K562 (cell line): ENCODE data around the gene TBC1D20. TPM values are rescaled to one million over a fixed set of nuclear protein-coding genes. Genes with fewer than 3 reads are reported as not detected.

Experiments used
- ATF1 ChIP-seq, 2 experiments: fragments of 450-650 bp in 1 of 2; IDR thresholded peaks; 2 replicates each; pipeline ENCODE4 v1.6.1; 2016; ENCODE audit warnings: missing compliant biosample characterization in 1 of 2, missing genetic modification characterization in 1 of 2
- ELF4 ChIP-seq: fragments of 450-650 bp; formaldehyde crosslinking; IDR thresholded peaks from 2 replicates; pipeline ENCODE4 v1.4.0; 2022; ENCODE audit warnings: missing genetic modification characterization
- HDAC1 ChIP-seq, 2 experiments: fragments of 450-650 bp; IDR thresholded peaks; 2 replicates each; pipeline ENCODE4 v1.6.1; 2016 to 2017; ENCODE audit warnings: inconsistent platforms in 1 of 2, mild to moderate bottlenecking in 1 of 2, moderate library complexity in 1 of 2
- KLF10 ChIP-seq: fragments of 250-450 bp; sonication (Bioruptor Pico); IDR thresholded peaks from 2 replicates; pipeline ENCODE4 v1.6.1; 2021; ENCODE audit warnings: matching md5 sums
- NR1H2 ChIP-seq: sonication (generic); formaldehyde crosslinking; IDR thresholded peaks from 2 replicates; pipeline ENCODE4 v1.4.0; 2020; ENCODE audit warnings: mild to moderate bottlenecking, missing genetic modification reagents
- PCBP1 ChIP-seq: fragments of 200-400 bp; formaldehyde crosslinking; IDR thresholded peaks from 2 replicates; pipeline ENCODE4 v1.6.1; 2018; ENCODE audit warnings: mild to moderate bottlenecking, low read depth, low read length; ENCODE audit not compliant: poor library complexity, severe bottlenecking
- RBM15 ChIP-seq: fragments of 200-400 bp; formaldehyde crosslinking; IDR thresholded peaks from 2 replicates; pipeline ENCODE4 v1.6.1; 2018; ENCODE audit warnings: mild to moderate bottlenecking, low read length, moderate library complexity; ENCODE audit not compliant: insufficient read depth
- SAFB ChIP-seq: fragments of 200-400 bp; formaldehyde crosslinking; IDR thresholded peaks from 2 replicates; pipeline ENCODE4 v1.6.1; 2017; ENCODE audit warnings: low read depth, low read length, borderline replicate concordance
- SMARCC2 ChIP-seq: fragments of 450-650 bp; IDR thresholded peaks from 2 replicates; pipeline ENCODE4 v1.6.1; 2017; ENCODE audit warnings: antibody characterized with exemption, moderate library complexity, mild to moderate bottlenecking, low read depth
- SNIP1 ChIP-seq: fragments of 450-650 bp; IDR thresholded peaks from 2 replicates; pipeline ENCODE4 v1.7.1; 2017; ENCODE audit warnings: low read depth, mild to moderate bottlenecking
- ZZZ3 ChIP-seq: fragments of 450-650 bp; IDR thresholded peaks from 2 replicates; pipeline ENCODE4 v1.6.1; 2016; ENCODE audit warnings: antibody characterized with exemption, mild to moderate bottlenecking, moderate library complexity
- polyA plus RNA-seq, 8 experiments: library from polyadenylated mRNA; depleted of rRNA in 4 of 8; stranded (reverse) in 5 of 8; unstranded in 3 of 8; fragments of >200 nt; fragmentation: Nextera tagmentation in 2 of 8; fragmentation: Illumina TruSeq in 1 of 8; extraction: Ambion mirVana in 2 of 8; extraction: Trizol in 1 of 8; gene quantifications; 2 replicates each; pipeline versions ENCODE4 v1.2.1 to v1.2.3, GENCODE V29; 2011 to 2014; ENCODE audit warnings: inconsistent platforms in 1 of 8, missing spikeins in 1 of 8
- total RNA-seq, 7 experiments: library from RNA; depleted of rRNA in 6 of 7; stranded (reverse); fragments of >200 nt in 6 of 7; fragmentation: Illumina TruSeq in 2 of 7; extraction: Trizol in 2 of 7; gene quantifications; 2 replicates each; pipeline versions ENCODE4 v1.2.1 to v1.2.3, GENCODE V29; 2011 to 2021; ENCODE audit warnings: low replicate concordance in 1 of 7
- TF ChIP-seq, protein P1 (sequence below): fragments of 450-650 bp; formaldehyde crosslinking; IDR thresholded peaks from 2 replicates; pipeline ENCODE4 v1.4.0; 2020; ENCODE audit warnings: mild to moderate bottlenecking, moderate library complexity
- TF ChIP-seq, protein P2 (sequence below): sonication (generic); formaldehyde crosslinking; IDR thresholded peaks from 2 replicates; pipeline ENCODE4 v1.8.0; 2022; ENCODE audit warnings: mild to moderate bottlenecking, missing genetic modification reagents
- TF ChIP-seq, protein P3 (sequence below): fragments of 450-650 bp; IDR thresholded peaks from 2 replicates; pipeline ENCODE4 v1.6.1; 2018; ENCODE audit warnings: mild to moderate bottlenecking, low read depth; ENCODE audit not compliant: partially characterized antibody
- TF ChIP-seq, protein P4 (sequence below): fragments of 250-450 bp; sonication (Bioruptor Pico); IDR thresholded peaks from 2 replicates; pipeline ENCODE4 v1.4.0; 2020; ENCODE audit warnings: borderline replicate concordance
- TF ChIP-seq, protein P5 (sequence below): fragments of 250-450 bp; sonication (Bioruptor Pico); IDR thresholded peaks from 2 replicates; pipeline ENCODE4 v1.5.0; 2021

TBC1D20 gene
- total and polyA plus RNA-seq, 9 of the 15 experiments (the other 6 are each of a cell fraction or from before 2014, with no cell fraction given) = 7.0 to 25.3 (median 15.1) TPM

DNA sequence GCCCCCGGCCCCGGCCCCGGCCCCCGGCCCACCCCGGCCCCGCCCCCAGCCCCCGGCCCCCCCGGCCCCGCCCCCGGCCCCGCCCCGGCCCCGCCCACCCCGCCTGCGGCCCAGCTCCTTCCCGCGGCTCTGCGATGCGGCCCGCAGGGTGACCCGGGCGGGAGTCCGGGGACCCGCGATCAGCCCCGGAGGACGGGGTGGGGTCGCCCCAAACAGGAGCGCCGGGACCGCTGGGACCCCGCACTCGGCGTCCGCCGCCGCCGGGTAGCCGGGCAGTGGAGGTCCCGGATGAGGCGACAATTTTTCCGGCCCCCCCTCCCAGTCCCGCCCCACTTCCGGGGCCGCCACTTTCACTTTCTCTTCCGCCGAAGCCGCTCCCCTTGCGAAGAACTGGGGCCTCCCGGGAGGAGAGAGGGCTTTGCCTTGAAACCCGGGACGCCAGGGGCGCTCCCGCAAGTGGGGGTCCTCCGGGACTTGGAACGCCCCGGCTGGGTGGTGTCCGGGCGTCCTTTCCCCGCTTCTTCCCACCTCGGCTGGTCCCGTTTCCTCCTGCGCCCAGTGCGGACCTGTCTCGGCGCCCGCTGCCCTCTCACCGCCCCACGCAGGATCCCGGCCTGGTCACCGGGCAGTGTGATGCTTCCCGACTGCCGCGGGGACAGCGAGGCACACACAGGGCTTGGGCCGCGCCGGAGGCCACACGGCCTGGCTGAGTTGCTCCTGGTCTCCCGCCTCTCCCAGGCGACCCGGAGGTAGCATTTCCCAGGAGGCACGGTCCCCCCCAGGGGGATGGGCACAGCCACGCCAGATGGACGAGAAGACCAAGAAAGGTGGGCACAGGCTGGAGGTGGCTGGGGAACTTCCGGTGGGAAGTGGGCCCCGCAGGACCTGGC lies 54.1 kb downstream of the TBC1D20 start, which contains the start of gene RBCK1 (continued):
- TF ChIP-seq ZZZ3 (no peak), ATF1 (CRISPR knock-in tag; IDR thresholded peaks at IDR 0.05) (no peak), ATF1 (tag; IDR thresholded peaks at IDR 0.05) (no peak), SAFB (no peak), KLF10 (no peak), ELF4 (no peak), NR1H2 (CRISPR knock-in tag) (no peak), SMARCC2 (no peak), RBM15 (no peak), HDAC1 (IDR thresholded peaks at IDR 0.05) (peak in 1 of 2 experiments; percentile 78; a peak in 1 of 4 replicates), SNIP1 (no peak), PCBP1 (peak; percentile 46)
- TF ChIP-seq, protein P1, sequence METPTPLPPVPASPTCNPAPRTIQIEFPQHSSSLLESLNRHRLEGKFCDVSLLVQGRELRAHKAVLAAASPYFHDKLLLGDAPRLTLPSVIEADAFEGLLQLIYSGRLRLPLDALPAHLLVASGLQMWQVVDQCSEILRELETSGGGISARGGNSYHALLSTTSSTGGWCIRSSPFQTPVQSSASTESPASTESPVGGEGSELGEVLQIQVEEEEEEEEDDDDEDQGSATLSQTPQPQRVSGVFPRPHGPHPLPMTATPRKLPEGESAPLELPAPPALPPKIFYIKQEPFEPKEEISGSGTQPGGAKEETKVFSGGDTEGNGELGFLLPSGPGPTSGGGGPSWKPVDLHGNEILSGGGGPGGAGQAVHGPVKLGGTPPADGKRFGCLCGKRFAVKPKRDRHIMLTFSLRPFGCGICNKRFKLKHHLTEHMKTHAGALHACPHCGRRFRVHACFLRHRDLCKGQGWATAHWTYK = no peak
- TF ChIP-seq, protein P2, sequence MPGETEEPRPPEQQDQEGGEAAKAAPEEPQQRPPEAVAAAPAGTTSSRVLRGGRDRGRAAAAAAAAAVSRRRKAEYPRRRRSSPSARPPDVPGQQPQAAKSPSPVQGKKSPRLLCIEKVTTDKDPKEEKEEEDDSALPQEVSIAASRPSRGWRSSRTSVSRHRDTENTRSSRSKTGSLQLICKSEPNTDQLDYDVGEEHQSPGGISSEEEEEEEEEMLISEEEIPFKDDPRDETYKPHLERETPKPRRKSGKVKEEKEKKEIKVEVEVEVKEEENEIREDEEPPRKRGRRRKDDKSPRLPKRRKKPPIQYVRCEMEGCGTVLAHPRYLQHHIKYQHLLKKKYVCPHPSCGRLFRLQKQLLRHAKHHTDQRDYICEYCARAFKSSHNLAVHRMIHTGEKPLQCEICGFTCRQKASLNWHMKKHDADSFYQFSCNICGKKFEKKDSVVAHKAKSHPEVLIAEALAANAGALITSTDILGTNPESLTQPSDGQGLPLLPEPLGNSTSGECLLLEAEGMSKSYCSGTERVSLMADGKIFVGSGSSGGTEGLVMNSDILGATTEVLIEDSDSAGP (CRISPR knock-in tag) = no peak
- TF ChIP-seq, protein P3, sequence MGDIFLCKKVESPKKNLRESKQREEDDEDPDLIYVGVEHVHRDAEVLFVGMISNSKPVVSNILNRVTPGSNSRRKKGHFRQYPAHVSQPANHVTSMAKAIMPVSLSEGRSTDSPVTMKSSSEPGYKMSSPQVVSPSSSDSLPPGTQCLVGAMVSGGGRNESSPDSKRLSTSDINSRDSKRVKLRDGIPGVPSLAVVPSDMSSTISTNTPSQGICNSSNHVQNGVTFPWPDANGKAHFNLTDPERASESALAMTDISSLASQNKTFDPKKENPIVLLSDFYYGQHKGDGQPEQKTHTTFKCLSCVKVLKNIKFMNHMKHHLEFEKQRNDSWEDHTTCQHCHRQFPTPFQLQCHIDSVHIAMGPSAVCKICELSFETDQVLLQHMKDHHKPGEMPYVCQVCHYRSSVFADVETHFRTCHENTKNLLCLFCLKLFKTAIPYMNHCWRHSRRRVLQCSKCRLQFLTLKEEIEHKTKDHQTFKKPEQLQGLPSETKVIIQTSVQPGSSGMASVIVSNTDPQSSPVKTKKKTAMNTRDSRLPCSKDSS = no peak
- TF ChIP-seq, protein P4, sequence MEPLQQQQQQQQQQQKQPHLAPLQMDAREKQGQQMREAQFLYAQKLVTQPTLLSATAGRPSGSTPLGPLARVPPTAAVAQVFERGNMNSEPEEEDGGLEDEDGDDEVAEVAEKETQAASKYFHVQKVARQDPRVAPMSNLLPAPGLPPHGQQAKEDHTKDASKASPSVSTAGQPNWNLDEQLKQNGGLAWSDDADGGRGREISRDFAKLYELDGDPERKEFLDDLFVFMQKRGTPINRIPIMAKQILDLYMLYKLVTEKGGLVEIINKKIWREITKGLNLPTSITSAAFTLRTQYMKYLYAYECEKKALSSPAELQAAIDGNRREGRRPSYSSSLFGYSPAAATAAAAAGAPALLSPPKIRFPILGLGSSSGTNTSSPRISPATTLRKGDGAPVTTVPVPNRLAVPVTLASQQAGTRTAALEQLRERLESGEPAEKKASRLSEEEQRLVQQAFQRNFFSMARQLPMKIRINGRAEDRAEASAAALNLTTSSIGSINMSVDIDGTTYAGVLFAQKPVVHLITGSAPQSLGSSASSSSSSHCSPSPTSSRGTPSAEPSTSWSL (CRISPR knock-in tag) = no peak
- TF ChIP-seq, protein P5, sequence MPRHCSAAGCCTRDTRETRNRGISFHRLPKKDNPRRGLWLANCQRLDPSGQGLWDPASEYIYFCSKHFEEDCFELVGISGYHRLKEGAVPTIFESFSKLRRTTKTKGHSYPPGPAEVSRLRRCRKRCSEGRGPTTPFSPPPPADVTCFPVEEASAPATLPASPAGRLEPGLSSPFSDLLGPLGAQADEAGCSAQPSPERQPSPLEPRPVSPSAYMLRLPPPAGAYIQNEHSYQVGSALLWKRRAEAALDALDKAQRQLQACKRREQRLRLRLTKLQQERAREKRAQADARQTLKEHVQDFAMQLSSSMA (CRISPR knock-in tag) = no peak
